Gastrocnemius medialis (tissue), 4 donors: ENCODE data around the gene EED. TPM values are rescaled to one million over a fixed set of nuclear protein-coding genes. Genes with fewer than 3 reads are reported as not detected.

Source experiments
- ATAC-seq, 2 donors: fragments of 150-250 bp; one replicate each; pipeline ENCODE4 v1.9.1; 2016
- DNase-seq, 2 donors: peaks; one replicate each; pipeline ENCODE4 v3.0.0-alpha.2; 2019
- H3K27ac ChIP-seq, 4 donors: fragments of 200-600 bp; sonication (generic); 1 replicate in 1 of 4; 2 replicates in 3 of 4; pipeline ENCODE4 v1.5.1; 2016 to 2018; ENCODE audit warnings: mild to moderate bottlenecking in 2 of 4, moderate library complexity in 1 of 4
- H3K27me3 ChIP-seq, 3 donors: fragments of 200-600 bp; sonication (generic) in 2 of 3; 1 replicate in 1 of 3; 2 replicates in 2 of 3; pipeline versions ENCODE4 v1.5.1 to v1.6.0; 2016 to 2019; ENCODE audit warnings: mild to moderate bottlenecking in 1 of 3, moderate library complexity in 1 of 3
- H3K36me3 ChIP-seq, 2 donors: fragments of 200-600 bp; sonication (generic) in 1 of 2; one replicate each; pipeline ENCODE4 v1.5.1; 2017 to 2018
- H3K4me1 ChIP-seq, 2 donors: fragments of 200-600 bp; sonication (generic) in 1 of 2; one replicate each; pipeline ENCODE4 v1.5.1; 2016 to 2017; ENCODE audit warnings: mild to moderate bottlenecking in 2 of 2
- H3K4me3 ChIP-seq, 4 donors: fragments of 200-600 bp; sonication (generic) in 3 of 4; 1 replicate in 1 of 4; 2 replicates in 3 of 4; pipeline ENCODE4 v1.5.1; 2016 to 2019; ENCODE audit warnings: mild to moderate bottlenecking in 2 of 4
- H3K9me3 ChIP-seq, 3 donors: fragments of 200-600 bp; sonication (generic) in 2 of 3; 1 replicate in 1 of 3; 2 replicates in 2 of 3; pipeline ENCODE4 v1.5.1; 2016 to 2019
- CTCF ChIP-seq, 5 experiments: fragments of 450-650 bp in 3 of 5; fragments of 200-600 bp in 2 of 5; sonication (generic) in 2 of 5; IDR thresholded peaks in 4 of 5; conservative IDR thresholded peaks in 1 of 5; 1 replicate in 4 of 5; 2 replicates in 1 of 5; pipeline ENCODE4 v1.5.1; 2016 to 2019; ENCODE audit warnings: antibody characterized with exemption in 5 of 5, mild to moderate bottlenecking in 3 of 5, moderate library complexity in 3 of 5
- POLR2A ChIP-seq, 2 donors: fragments of 450-650 bp; IDR thresholded peaks; one replicate each; pipeline ENCODE4 v1.6.1; 2017; ENCODE audit warnings: antibody characterized with exemption in 2 of 2, mild to moderate bottlenecking in 2 of 2, moderate library complexity in 2 of 2
- in situ Hi-C, 4 donors: fragments of 200-750 bp; cut with MboI; loops; one replicate each; pipeline versions ENCODE4 v1.15.0 to v1.8.0; 2017; ENCODE audit warnings: low sequenced_read_pairs in 4 of 4
- intact Hi-C: fragments of 100-400 bp; cut with DNase I; formaldehyde crosslinking; loops from one replicate; pipeline ENCODE4 v1.15.1; 2023; ENCODE audit warnings: low total_unique reads
- total RNA-seq, 4 donors: library from RNA; depleted of rRNA; stranded (reverse); fragments of >200 nt; gene quantifications; one replicate each; pipeline versions ENCODE4 v1.1.0 to v1.2.3, GENCODE V29; 2016

The EED gene, protein sequence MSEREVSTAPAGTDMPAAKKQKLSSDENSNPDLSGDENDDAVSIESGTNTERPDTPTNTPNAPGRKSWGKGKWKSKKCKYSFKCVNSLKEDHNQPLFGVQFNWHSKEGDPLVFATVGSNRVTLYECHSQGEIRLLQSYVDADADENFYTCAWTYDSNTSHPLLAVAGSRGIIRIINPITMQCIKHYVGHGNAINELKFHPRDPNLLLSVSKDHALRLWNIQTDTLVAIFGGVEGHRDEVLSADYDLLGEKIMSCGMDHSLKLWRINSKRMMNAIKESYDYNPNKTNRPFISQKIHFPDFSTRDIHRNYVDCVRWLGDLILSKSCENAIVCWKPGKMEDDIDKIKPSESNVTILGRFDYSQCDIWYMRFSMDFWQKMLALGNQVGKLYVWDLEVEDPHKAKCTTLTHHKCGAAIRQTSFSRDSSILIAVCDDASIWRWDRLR
- total RNA-seq: 10 to 100 TPM in 1 of 4 donors, 1 to 10 TPM in 3; 5.2 to 12.1 (median 8.5) TPM

DNA sequence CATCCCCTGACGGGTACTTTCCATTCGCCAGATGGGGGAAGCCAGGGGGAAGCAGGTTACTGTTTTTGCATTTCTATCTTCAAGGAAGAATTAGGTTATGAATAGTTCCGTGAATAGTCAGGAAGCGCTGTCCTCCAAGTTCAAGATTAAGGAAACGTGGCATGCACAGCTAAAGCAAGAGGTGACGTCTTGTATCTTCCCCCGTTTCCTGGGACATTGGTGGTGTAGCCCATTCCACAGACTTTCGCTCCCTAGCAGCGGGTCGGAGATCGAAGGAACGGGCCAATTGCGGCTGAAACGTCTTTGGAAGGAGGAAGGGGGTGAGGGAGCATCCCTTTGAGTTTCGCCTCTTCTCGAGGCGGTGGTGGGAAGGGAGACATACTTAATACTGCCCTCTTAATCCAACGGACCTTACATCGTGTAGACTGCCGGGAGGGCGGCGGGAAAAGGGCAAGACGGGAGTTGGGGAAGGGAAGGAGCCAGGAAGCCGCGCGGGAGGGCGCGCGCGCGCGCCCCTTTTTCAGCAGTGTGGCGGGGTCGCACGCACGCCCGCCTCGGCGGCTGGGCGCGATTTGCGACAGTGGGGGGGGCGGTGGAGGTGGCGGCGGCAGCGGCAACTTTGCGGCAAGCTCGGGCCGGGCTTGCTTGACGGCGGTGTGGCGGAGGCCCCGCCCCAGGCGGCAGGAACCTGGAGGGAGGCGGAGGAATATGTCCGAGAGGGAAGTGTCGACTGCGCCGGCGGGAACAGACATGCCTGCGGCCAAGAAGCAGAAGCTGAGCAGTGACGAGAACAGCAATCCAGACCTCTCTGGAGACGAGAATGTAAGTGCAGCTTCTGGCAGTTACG lies at the start of gene EED:
Gene EED, plus strand, starts transcription at position 232 of the 847 bp plus-strand sequence. Its CDS starts 477 bp downstream, at position 709.
- H3K9me3 ChIP-seq: no peaks in the 10 kb centered on the region
- in situ Hi-C loops: loop anchor here in 1 of 4 donors (25.0 kb wide), 1 partner anchor 632 kb away; no protein-coding TSS in a partner anchor
- TF ChIP-seq POLR2A (IDR thresholded peaks at IDR 0.05) (peak; percentile 46 to 70), CTCF (IDR thresholded peaks at IDR 0.05 in 4 of 5, conservative IDR thresholded peaks at IDR 0.05 in 1 of 5) (no peak)
- H3K36me3 ChIP-seq: no peaks in the 10 kb centered on the region
- ATAC-seq (peak; percentile 92 to 94), DNase-seq (peak; percentile 90 to 92)
- H3K27ac ChIP-seq: peak within 1 kb of the TSS; percentile 96 to 99 (median 98)
- no peaks in the 10 kb centered on the region for H3K27me3 ChIP-seq
- peaks cover 15 to 35% of the 10 kb centered on the region in 2 donors for H3K4me1 ChIP-seq
- H3K4me3 ChIP-seq: peak within 1 kb of the TSS; percentile 88 to 94 (median 92)
- intact Hi-C loops: loop anchor here (1.0 to 10.0 kb wide), 8 partner anchors 58 to 710 kb away; partner anchors contain the start of genes FZD4, HIKESHI, ME3 and PICALM

DNA sequence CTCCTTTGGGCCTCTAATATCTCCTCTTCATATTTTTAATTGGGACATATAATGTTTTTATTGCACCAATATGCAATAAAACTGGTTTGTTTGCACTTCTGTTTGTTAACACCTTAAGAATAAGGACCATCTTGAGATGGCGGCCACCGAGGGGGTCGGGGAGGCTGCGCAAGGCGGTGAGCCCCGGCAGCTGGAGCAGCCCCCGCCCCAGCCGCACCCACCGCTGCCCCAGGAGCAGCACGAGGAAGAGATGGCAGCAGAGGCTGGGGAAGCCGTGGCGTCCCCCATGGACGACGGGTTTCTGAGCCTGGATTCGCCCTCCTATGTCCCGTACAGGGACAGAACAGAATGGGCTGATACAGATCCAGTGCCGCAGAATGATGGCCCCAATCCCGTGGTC lies 49.6 kb upstream of the EED start:
- DNase-seq: no peak
- no peak overlapping the region for H3K27ac ChIP-seq
- ATAC-seq: no peak
- TF ChIP-seq POLR2A (IDR thresholded peaks at IDR 0.05) (no peak), CTCF (IDR thresholded peaks at IDR 0.05 in 4 of 5, conservative IDR thresholded peaks at IDR 0.05 in 1 of 5) (no peak)
- intact Hi-C loops (no loop called here), in situ Hi-C loops (loop anchor here in 3 of 4 donors (5.0 to 10.0 kb wide), 3 partner anchors 150 to 163 kb away; no protein-coding TSS in a partner anchor)
- no peaks in the 10 kb centered on the region for H3K27me3 ChIP-seq
- H3K9me3 ChIP-seq: no peaks in the 10 kb centered on the region
- H3K4me3 ChIP-seq: no peak overlapping the region
- H3K4me1 ChIP-seq: peaks cover 8 to 12% of the 10 kb centered on the region in 2 donors
- no peaks in the 10 kb centered on the region for H3K36me3 ChIP-seq

DNA sequence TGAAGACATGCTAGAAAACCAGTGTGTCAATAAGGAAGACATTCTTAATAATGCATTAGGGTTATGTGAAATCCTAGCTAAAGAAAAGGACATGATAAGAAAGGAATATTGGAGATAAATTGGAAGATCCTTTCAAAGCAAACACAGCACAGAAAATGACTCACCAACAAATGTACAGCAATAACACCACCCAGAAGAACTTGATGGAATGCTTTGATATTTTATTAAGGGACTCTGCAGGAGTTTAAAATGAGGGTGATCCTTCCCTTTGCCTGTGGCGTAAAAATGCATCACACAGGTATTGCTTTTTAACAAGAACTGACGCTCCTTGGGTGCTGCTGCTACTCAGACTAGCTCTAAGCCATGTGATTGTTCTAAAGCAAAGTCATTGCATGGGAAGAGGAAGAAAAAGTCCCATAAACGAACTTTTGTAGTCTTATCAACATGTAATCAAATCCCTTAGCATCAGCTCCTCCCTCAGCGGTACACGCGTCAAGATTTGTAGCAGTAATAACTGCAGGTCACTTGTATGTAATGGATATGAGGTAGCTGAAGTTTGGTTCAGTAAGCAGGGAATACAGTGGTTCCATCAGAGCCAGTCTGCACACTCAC lies 48.4 kb upstream of the EED start:
- intact Hi-C loops (no loop called here), in situ Hi-C loops (loop anchor here in 1 of 4 donors (10.0 kb wide), 1 partner anchor 151 kb away; no protein-coding TSS in a partner anchor)
- Histone ChIP-seq H3K9me3 (no peaks in the 10 kb centered on the region), H3K36me3 (no peaks in the 10 kb centered on the region), H3K4me3 (no peak overlapping the region), H3K27ac (no peak overlapping the region), H3K4me1 (peaks cover 8 to 12% of the 10 kb centered on the region in 2 donors), H3K27me3 (no peaks in the 10 kb centered on the region)
- no peak for DNase-seq
- ATAC-seq: no peak
- TF ChIP-seq CTCF (IDR thresholded peaks at IDR 0.05 in 4 of 5, conservative IDR thresholded peaks at IDR 0.05 in 1 of 5): no peak
- no peak for TF ChIP-seq POLR2A (IDR thresholded peaks at IDR 0.05)

DNA sequence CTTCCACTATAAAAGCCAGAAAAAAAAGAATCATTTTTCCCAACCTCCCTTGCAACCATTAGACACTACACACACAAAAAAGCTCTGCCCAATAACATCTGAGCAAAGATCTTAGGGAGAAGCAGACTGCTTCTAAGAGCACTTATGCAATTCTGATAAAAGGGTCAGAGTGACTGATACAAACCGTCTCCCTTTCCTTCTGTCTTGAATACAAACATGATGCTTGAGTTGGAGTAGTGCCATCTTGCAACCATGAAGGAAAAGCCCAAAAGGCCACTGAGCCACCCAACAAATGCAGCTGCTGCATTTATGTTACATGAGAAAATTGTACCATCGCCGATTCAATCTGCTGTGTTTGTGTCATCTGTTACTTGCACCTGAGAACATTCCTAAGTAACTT lies 47.6 kb upstream of the EED start:
- DNase-seq (no peak), ATAC-seq (no peak)
- H3K4me1 ChIP-seq: peaks cover 8 to 12% of the 10 kb centered on the region in 2 donors
- no peaks in the 10 kb centered on the region for H3K27me3 ChIP-seq
- H3K27ac ChIP-seq: no peak overlapping the region
- no peaks in the 10 kb centered on the region for H3K9me3 ChIP-seq
- H3K36me3 ChIP-seq: no peaks in the 10 kb centered on the region
- TF ChIP-seq POLR2A (IDR thresholded peaks at IDR 0.05) (no peak), CTCF (IDR thresholded peaks at IDR 0.05 in 4 of 5, conservative IDR thresholded peaks at IDR 0.05 in 1 of 5) (no peak)
- no peak overlapping the region for H3K4me3 ChIP-seq
- in situ Hi-C loops: loop anchor here in 1 of 4 donors (10.0 kb wide), 1 partner anchor 152 kb away; no protein-coding TSS in a partner anchor
- intact Hi-C loops: no loop called here
